Naive thymus-derived CD8-positive, alpha-beta T cell (primary cell): ENCODE data around the gene ARHGAP8. TPM values are rescaled to one million over a fixed set of nuclear protein-coding genes. Genes with fewer than 3 reads are reported as not detected.
"Not testable (repeated sequence)": the region's sequence is repeated elsewhere in the genome, so short reads cannot be mapped to it uniquely, and the experiment has no call there.

Experiments used
- ATAC-seq, 2 donors: fragments of 150-1000 bp; cut with Tn5 transposase in 1 of 2; sonication (Bioruptor Pico), chemical (Tn5 transposase) in 1 of 2; 1 replicate in 1 of 2; 2 replicates in 1 of 2; pipeline ENCODE4 v1.10.0; 2021; ENCODE audit warnings: mild to moderate bottlenecking in 2 of 2, moderate library complexity in 2 of 2
- POLR2A ChIA-PET: fragments of 350-600 bp; sonication (Branson Sonifier 250); formaldehyde crosslinking; loops from one replicate; lab custom pipeline; 2021; ENCODE audit warnings: antibody characterized with exemption; lab: Charles Lee
- DNase-seq, 10 donors: peaks; one replicate each; pipeline versions ENCODE4 v3.0.0 to v3.0.0-alpha.2; 2020 to 2022
- H3K27ac Mint-ChIP-seq, 10 donors: one replicate each; pipeline ENCODE4 v1.8.0; 2020 to 2022; ENCODE audit warnings: mild to moderate bottlenecking in 10 of 10, mixed read lengths in 10 of 10, moderate library complexity in 4 of 10, inconsistent platforms in 1 of 10
- H3K27me3 Mint-ChIP-seq, 5 donors: one replicate each; pipeline ENCODE4 v1.8.0; 2021 to 2022; ENCODE audit warnings: mixed read lengths in 5 of 5
- H3K36me3 Mint-ChIP-seq, 3 donors: one replicate each; pipeline ENCODE4 v1.8.0; 2020 to 2022; ENCODE audit warnings: mixed read lengths in 3 of 3, mild to moderate bottlenecking in 2 of 3, inconsistent platforms in 1 of 3
- H3K4me1 Mint-ChIP-seq, 4 donors: one replicate each; pipeline ENCODE4 v1.8.0; 2021 to 2022; ENCODE audit warnings: mixed read lengths in 4 of 4
- H3K4me3 Mint-ChIP-seq, 10 donors: one replicate each; pipeline ENCODE4 v1.8.0; 2020 to 2022; ENCODE audit warnings: mild to moderate bottlenecking in 10 of 10, mixed read lengths in 10 of 10, moderate library complexity in 6 of 10, inconsistent platforms in 1 of 10
- H3K9me3 Mint-ChIP-seq, 9 donors: one replicate each; pipeline ENCODE4 v1.8.0; 2020 to 2022; ENCODE audit warnings: mixed read lengths in 9 of 9, mild to moderate bottlenecking in 3 of 9, inconsistent platforms in 1 of 9, moderate library complexity in 1 of 9
- polyA plus RNA-seq, 3 donors: library from polyadenylated mRNA; unstranded; fragments of 300-500 nt; fragmentation: Illumina TruSeq; gene quantifications; one replicate each; pipeline ENCODE4 v1.2.3, GENCODE V29; 2021
- total RNA-seq, 8 experiments: library from RNA in 2 of 8; stranded (reverse) in 2 of 8; gene quantifications; one replicate each; pipeline ENCODE4 v1.2.3 and lab custom pipeline; 2021 to 2026

ARHGAP8 gene
- total and polyA plus RNA-seq, 5 experiments from 2014 or later = 0.19 to 4.8 (median 2.5) TPM; not detected in 2

DNA sequence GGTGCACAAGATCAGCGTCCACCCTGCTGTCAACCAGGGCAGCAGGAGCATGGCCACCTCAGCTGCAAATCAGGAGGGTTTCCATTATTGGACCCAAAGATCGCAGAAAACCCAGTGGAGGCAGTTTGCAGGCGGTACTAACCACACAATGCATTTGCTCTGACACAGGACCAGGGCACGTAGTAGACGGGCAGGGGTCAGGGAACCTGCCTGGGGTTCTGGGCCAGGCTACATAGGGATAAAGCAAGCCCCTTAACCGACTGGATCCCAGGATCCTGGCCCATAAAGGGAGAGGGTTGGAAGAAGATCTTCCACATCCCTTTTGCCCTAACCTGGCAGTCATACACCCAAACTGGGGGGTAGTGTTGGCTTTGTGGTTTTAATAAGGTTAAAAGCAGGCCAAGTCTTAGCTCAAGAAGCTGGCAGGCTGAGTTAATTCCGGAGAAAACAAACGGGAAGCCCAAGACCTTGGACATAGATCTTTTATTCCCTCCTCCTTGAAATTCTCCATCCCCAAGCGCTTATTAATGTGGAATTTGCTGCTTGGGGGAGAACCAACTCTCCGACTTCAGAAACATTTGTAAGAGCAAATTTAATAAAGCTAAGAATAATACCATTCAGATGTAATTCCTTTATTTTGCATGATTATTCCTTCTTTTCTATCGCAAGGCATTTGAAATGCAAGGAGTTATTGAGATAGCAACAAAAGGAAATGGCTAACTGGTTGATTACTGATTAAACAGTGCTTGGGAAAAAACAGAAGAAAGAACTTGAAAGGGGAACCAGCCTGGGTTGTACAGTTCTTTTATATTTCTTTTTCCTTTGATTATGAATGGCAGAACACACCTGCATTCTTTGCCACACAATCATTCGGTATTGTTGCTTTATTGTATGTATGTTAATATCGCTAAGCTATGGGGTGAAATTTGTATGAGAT, 6.3 kb upstream of the ARHGAP8 start:
- Mint-ChIP-seq H3K4me3 (peak overlapping the region in 1 of 10 donors; percentile 36), H3K27ac (no peak overlapping the region), H3K36me3 (no peaks in the 10 kb centered on the region), H3K9me3 (no peaks in the 10 kb centered on the region), H3K4me1 (peaks cover 0 to 7% (median 0%) of the 10 kb centered on the region in 4 donors), H3K27me3 (peaks cover 0 to 15% (median 3%) of the 10 kb centered on the region in 5 donors)
- POLR2A ChIA-PET = no interaction called here
- DNase-seq (no peak), ATAC-seq (no peak)

- H3K27me3 Mint-ChIP-seq = peaks cover 0 to 19% (median 4%) of the 10 kb centered on the region in 5 donors
- H3K4me3 Mint-ChIP-seq, DNase-seq, H3K36me3 Mint-ChIP-seq, POLR2A ChIA-PET, H3K27ac Mint-ChIP-seq, H3K9me3 Mint-ChIP-seq, ATAC-seq, H3K4me1 Mint-ChIP-seq: not testable (repeated sequence)
Measured at GRCh38 chr22:44747784-44748127, 4.6 kb upstream of the ARHGAP8 start.

DNA sequence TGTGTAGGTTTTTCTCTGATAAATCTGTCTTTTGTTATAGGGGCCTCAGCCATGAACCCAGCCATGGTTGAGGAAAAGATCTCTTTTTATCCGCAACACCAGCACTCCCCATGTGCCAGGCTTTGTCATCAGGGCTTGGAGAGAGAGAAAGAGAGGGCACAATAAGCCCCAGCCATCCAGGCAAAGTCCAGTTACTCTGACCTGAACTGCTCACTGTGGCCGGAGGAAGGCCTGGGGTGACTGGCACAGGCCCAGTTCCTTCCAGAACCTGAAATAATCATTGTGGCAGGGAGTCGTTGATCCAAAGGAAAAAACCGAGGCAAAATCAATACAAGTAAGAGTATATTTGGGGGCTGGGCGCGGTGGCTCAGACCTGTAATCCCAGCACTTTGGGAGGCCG, 3.9 kb upstream of the ARHGAP8 start:
- peaks cover 2 to 9% (median 5%) of the 10 kb centered on the region in 4 donors for H3K4me1 Mint-ChIP-seq
- H3K27me3 Mint-ChIP-seq = peaks cover 0 to 23% (median 8%) of the 10 kb centered on the region in 5 donors
- H3K9me3 Mint-ChIP-seq = no peaks in the 10 kb centered on the region
- no peak overlapping the region for H3K4me3 Mint-ChIP-seq
- ATAC-seq = no peak
- DNase-seq = no peak
- no peaks in the 10 kb centered on the region for H3K36me3 Mint-ChIP-seq
- H3K27ac Mint-ChIP-seq = peak overlapping the region in 1 of 10 donors; percentile 59
- POLR2A ChIA-PET = no interaction called here

DNA sequence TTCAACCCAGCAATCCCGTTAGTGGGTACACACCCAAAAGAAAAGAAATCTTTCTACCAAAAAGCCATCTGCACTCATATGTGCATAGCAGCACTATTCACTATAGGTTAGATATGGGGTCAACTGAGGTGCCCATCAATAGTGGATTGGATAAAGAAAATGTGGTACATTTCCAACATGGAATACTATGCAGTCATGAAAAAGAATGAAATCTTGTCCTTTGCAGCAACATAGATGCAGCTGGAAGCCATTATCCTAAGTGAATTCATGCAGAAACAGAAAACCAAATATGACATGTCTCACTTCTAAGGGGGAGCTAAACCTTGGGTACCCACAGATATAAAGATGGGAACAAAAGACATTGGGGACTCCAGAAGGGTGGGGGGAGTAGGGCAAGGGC, 1.9 kb upstream of the ARHGAP8 start:
- Mint-ChIP-seq H3K4me1 (peaks cover 2 to 10% (median 5%) of the 10 kb centered on the region in 4 donors), H3K27me3 (peaks cover 16 to 41% (median 28%) of the 10 kb centered on the region in 5 donors), H3K27ac (no peak overlapping the region), H3K9me3 (peaks cover 0 to 3% (median 0%) of the 10 kb centered on the region in 9 donors), H3K36me3 (no peaks in the 10 kb centered on the region), H3K4me3 (no peak overlapping the region)
- POLR2A ChIA-PET = no interaction called here
- ATAC-seq (no peak), DNase-seq (no peak)

DNA sequence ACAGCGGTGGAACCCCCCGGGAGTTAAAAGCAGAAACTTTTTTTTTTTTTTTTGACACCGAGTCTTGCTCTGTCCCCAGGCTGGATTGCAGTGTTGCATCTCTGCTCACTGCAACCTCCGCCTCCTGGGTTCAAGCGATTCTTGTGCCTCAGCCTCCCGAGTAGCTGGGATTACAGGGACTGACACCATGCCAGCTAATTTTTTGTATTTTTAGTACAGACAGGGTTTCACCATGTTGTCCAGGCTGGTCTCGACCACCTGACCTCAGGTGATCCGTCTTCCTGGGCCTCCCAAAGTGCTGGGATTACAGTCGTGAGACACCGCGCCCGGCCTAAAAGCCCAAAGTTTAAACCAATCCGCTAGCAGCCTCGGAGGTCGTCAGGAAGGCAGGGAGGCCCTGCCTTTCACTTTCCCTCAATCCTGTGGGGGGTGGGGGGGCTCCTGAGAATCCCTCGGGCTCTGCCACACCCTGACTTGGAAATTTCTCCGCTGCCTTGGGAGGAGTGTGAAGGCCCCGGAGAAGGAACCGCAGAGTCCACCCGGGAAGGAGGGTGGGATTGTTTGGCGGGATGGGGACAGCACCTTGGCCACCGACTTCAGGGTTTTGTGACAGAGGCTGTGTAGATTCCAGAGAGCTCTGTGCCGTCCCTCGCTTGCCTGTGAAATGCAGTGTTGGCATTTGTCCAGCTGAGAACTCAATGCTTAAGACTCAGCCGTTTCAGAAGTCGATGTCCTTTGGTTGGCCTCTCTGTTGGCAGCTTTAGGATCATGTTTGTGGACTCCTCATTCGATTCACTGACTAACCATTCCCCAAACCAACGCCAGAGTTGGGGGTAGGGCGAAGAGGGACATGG, 1.0 kb downstream of the ARHGAP8 start:
- ATAC-seq = no peak
- H3K4me3 Mint-ChIP-seq = peak overlapping the region; percentile 56 to 89 (median 76)
- peaks cover 19 to 57% (median 45%) of the 10 kb centered on the region in 5 donors for H3K27me3 Mint-ChIP-seq
- POLR2A ChIA-PET = no interaction called here
- peaks cover 4 to 6% (median 5%) of the 10 kb centered on the region in 4 donors for H3K4me1 Mint-ChIP-seq
- H3K36me3 Mint-ChIP-seq = no peaks in the 10 kb centered on the region
- peak overlapping the region in 3 of 10 donors; percentile 31 to 72 (median 47) for H3K27ac Mint-ChIP-seq
- peaks cover 0 to 3% (median 0%) of the 10 kb centered on the region in 9 donors for H3K9me3 Mint-ChIP-seq
- DNase-seq = no peak

DNA sequence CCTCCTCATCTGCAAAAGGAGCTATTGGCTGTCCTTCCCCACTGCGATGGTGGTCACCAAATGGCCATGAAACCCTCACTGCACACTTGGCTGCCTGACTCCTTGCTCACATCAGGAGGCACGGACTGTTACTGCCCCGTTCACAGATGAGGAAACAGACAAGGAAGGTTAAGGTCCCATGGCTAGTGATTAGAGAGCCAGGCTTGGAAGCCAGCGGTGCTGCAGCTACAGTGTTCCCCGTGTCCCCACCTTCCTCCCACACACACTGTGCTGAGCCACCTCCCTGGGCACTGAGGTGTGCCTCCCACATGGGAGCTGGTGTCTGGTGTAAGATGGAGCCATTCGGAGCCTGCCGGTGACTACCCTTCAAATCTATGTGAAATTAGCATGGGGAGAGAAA, 2.6 kb downstream of the ARHGAP8 start:
- DNase-seq = no peak
- peaks cover 19 to 64% (median 46%) of the 10 kb centered on the region in 5 donors for H3K27me3 Mint-ChIP-seq
- H3K4me1 Mint-ChIP-seq = peaks cover 4 to 6% (median 5%) of the 10 kb centered on the region in 4 donors
- H3K36me3 Mint-ChIP-seq = no peaks in the 10 kb centered on the region
- no peak overlapping the region for H3K27ac Mint-ChIP-seq
- H3K4me3 Mint-ChIP-seq = peak overlapping the region in 1 of 10 donors; percentile 60
- no peak for ATAC-seq
- H3K9me3 Mint-ChIP-seq = peaks cover 0 to 3% (median 0%) of the 10 kb centered on the region in 9 donors
- POLR2A ChIA-PET = no interaction called here

DNA sequence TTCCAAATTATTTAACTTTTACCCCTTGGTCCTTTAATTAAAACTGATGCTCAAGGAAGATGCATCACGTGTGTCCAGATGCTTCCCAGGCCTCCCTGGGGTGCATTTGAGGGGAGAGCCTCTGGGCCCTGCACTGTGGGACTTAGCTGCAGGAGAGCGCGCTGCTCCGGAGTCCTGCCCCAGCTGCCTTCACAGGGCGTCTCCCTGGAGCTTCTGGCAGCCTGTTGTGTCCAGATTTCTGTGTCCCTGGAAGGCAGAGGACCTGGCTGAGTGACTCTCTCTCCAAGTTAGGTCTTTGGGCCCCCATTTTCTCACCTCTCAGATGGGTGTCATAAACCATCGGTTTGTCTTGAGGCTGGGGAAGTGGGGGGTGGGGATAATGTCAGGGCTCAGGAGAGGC, 3.0 kb downstream of the ARHGAP8 start:
- H3K9me3 Mint-ChIP-seq = peaks cover 0 to 3% (median 0%) of the 10 kb centered on the region in 9 donors
- H3K27ac Mint-ChIP-seq = no peak overlapping the region
- no peaks in the 10 kb centered on the region for H3K36me3 Mint-ChIP-seq
- DNase-seq (no peak), ATAC-seq (no peak)
- H3K27me3 Mint-ChIP-seq = peaks cover 18 to 64% (median 42%) of the 10 kb centered on the region in 5 donors
- POLR2A ChIA-PET = no interaction called here
- peak overlapping the region in 1 of 10 donors; percentile 60 for H3K4me3 Mint-ChIP-seq
- H3K4me1 Mint-ChIP-seq = peaks cover 4 to 6% (median 5%) of the 10 kb centered on the region in 4 donors

- ATAC-seq (no peak), DNase-seq (no peak)
- peaks cover 0 to 3% (median 0%) of the 10 kb centered on the region in 9 donors for H3K9me3 Mint-ChIP-seq
- no peak overlapping the region for H3K4me3 Mint-ChIP-seq
- POLR2A ChIA-PET = no interaction called here
- H3K27me3 Mint-ChIP-seq = peaks cover 17 to 64% (median 41%) of the 10 kb centered on the region in 5 donors
- H3K36me3 Mint-ChIP-seq = no peaks in the 10 kb centered on the region
- peaks cover 4 to 6% (median 5%) of the 10 kb centered on the region in 4 donors for H3K4me1 Mint-ChIP-seq
- no peak overlapping the region for H3K27ac Mint-ChIP-seq
Measured at GRCh38 chr22:44755956-44756361, 3.6 kb downstream of the ARHGAP8 start.

- ATAC-seq (no peak), DNase-seq (no peak)
- POLR2A ChIA-PET = no interaction called here
- Mint-ChIP-seq H3K9me3 (peaks cover 0 to 11% (median 5%) of the 10 kb centered on the region in 9 donors), H3K4me1 (peaks cover 0 to 3% (median under 1%) of the 10 kb centered on the region in 4 donors), H3K27me3 (peaks cover 19 to 57% (median 41%) of the 10 kb centered on the region in 5 donors), H3K4me3 (no peak overlapping the region), H3K27ac (peak overlapping the region in 2 of 10 donors; percentile 44 to 53), H3K36me3 (peaks cover 0 to 5% (median 3%) of the 10 kb centered on the region in 3 donors)
Measured at GRCh38 chr22:44758344-44758973, 6.1 kb downstream of the ARHGAP8 start.

GRCh38 chr22:44759001-44759400, 6.6 kb downstream of the ARHGAP8 start:
- peaks cover 0 to 5% (median 3%) of the 10 kb centered on the region in 3 donors for H3K36me3 Mint-ChIP-seq
- H3K9me3 Mint-ChIP-seq = peaks cover 0 to 11% (median 5%) of the 10 kb centered on the region in 9 donors
- no peak for ATAC-seq
- no peak for DNase-seq
- peaks cover 0 to 2% (median under 1%) of the 10 kb centered on the region in 4 donors for H3K4me1 Mint-ChIP-seq
- peak overlapping the region in 1 of 10 donors; percentile 14 for H3K27ac Mint-ChIP-seq
- no peak overlapping the region for H3K4me3 Mint-ChIP-seq
- peaks cover 16 to 52% (median 38%) of the 10 kb centered on the region in 5 donors for H3K27me3 Mint-ChIP-seq
- POLR2A ChIA-PET = no interaction called here

GRCh38 chr22:44759430-44760310, 7.3 kb downstream of the ARHGAP8 start:
- Mint-ChIP-seq H3K9me3 (peaks cover 0 to 11% (median 5%) of the 10 kb centered on the region in 9 donors), H3K27me3 (peaks cover 14 to 45% (median 33%) of the 10 kb centered on the region in 5 donors), H3K36me3 (peaks cover 0 to 5% (median 3%) of the 10 kb centered on the region in 3 donors), H3K4me1 (peaks cover 0 to 2% (median 0%) of the 10 kb centered on the region in 4 donors), H3K4me3 (no peak overlapping the region), H3K27ac (peak overlapping the region in 1 of 10 donors; percentile 14)
- POLR2A ChIA-PET = no interaction called here
- ATAC-seq = no peak
- no peak for DNase-seq
